Uterus (tissue), 2 donors: Measurements from ENCODE around the gene TCTN1.

Experiments used
- CTCF ChIP-seq, 4 experiments: fragments of 200-600 bp in 2 of 4; fragments of 450-650 bp in 2 of 4; sonication (generic) in 2 of 4; IDR thresholded peaks; one replicate each; pipeline ENCODE4 v1.5.1; 2016 to 2019; ENCODE audit warnings: antibody characterized with exemption in 4 of 4, mild to moderate bottlenecking in 2 of 4, moderate library complexity in 1 of 4
- POLR2A ChIP-seq, 2 donors: fragments of 450-650 bp; IDR thresholded peaks; one replicate each; pipeline ENCODE4 v1.6.1; 2016; ENCODE audit warnings: antibody characterized with exemption in 2 of 2, mild to moderate bottlenecking in 1 of 2, moderate library complexity in 1 of 2

GRCh38 chr12:110690127-110690430 lies 76.2 kb downstream of the TCTN1 start:
- no peak for TF ChIP-seq CTCF (IDR thresholded peaks at IDR 0.05)
- no peak for TF ChIP-seq POLR2A (IDR thresholded peaks at IDR 0.05)
